HG03565 (cell line): ENCODE measurements around the gene TBX2.

ENCODE experiments used
- ATAC-seq: cut with Tn5 transposase; IDR thresholded peaks from one replicate; pipeline ENCODE4 v1.9.1; 2021; ENCODE audit warnings: mild to moderate bottlenecking, moderate library complexity; ENCODE audit not compliant: unreplicated experiment

Gene TBX2

GRCh38 chr17:61368049-61368831, 31.4 kb upstream of the TBX2 start:
- ATAC-seq = no peak

GRCh38 chr17:61368832-61369450, 30.7 kb upstream of the TBX2 start:
- ATAC-seq = no peak

- ATAC-seq = no peak
Observed at GRCh38 chr17:61369751-61370150, 29.9 kb upstream of the TBX2 start.

GRCh38 chr17:61371179-61371578, 28.5 kb upstream of the TBX2 start:
- no peak for ATAC-seq

- ATAC-seq = no peak
Observed at GRCh38 chr17:61371606-61372005, 28.0 kb upstream of the TBX2 start.

GRCh38 chr17:61372436-61372835, 27.2 kb upstream of the TBX2 start:
- no peak for ATAC-seq

GRCh38 chr17:61376931-61377838, 22.5 kb upstream of the TBX2 start:
- ATAC-seq = no peak

GRCh38 chr17:61378658-61379456, 20.8 kb upstream of the TBX2 start:
- ATAC-seq = no peak

GRCh38 chr17:61379457-61380216, 20.0 kb upstream of the TBX2 start:
- ATAC-seq = no peak

- ATAC-seq = no peak
Observed at GRCh38 chr17:61380217-61380835, 19.3 kb upstream of the TBX2 start.

GRCh38 chr17:61380836-61381525, 18.7 kb upstream of the TBX2 start:
- no peak for ATAC-seq

- ATAC-seq = no peak
Observed at GRCh38 chr17:61381537-61381936, 18.1 kb upstream of the TBX2 start.

GRCh38 chr17:61382796-61383688, 16.6 kb upstream of the TBX2 start:
- ATAC-seq = no peak

GRCh38 chr17:61383689-61384201, 15.9 kb upstream of the TBX2 start:
- no peak for ATAC-seq

- no peak for ATAC-seq
Observed at GRCh38 chr17:61384354-61384691, 15.3 kb upstream of the TBX2 start.

- no peak for ATAC-seq
Observed at GRCh38 chr17:61384692-61385576, 14.7 kb upstream of the TBX2 start.
